Endodermal cell (in vitro differentiated cells): ENCODE results near the gene KIRREL3. TPM values are rescaled to one million over a fixed set of nuclear protein-coding genes. Genes with fewer than 3 reads are reported as not detected.

Experiments
- DNase-seq: peaks from one replicate; pipeline ENCODE4 v3.0.0-alpha.2; 2017
- H3K27ac ChIP-seq: 2 replicates; pipeline ENCODE4 v1.5.1; 2013; ENCODE audit warnings: mild to moderate bottlenecking, low read depth, low read length, moderate library complexity
- H3K27me3 ChIP-seq: 2 replicates; pipeline ENCODE4 v1.6.1; 2013; ENCODE audit warnings: mild to moderate bottlenecking, low read length, moderate library complexity; ENCODE audit not compliant: insufficient read depth, control insufficient read depth, poor library complexity, severe bottlenecking
- H3K36me3 ChIP-seq: 2 replicates; pipeline ENCODE4 v1.7.0; 2013; ENCODE audit warnings: mild to moderate bottlenecking, low read length, moderate library complexity; ENCODE audit not compliant: control insufficient read depth, insufficient read depth
- H3K4me1 ChIP-seq: one replicate; pipeline ENCODE4 v1.7.0; 2013; ENCODE audit warnings: low read length; ENCODE audit not compliant: control insufficient read depth, insufficient read depth
- H3K4me3 ChIP-seq: 2 replicates; pipeline ENCODE4 v1.5.1; 2013; ENCODE audit warnings: mild to moderate bottlenecking, low read length, moderate library complexity
- H3K9ac ChIP-seq: 2 replicates; pipeline ENCODE4 v1.6.1; 2013; ENCODE audit warnings: mild to moderate bottlenecking, low read length, moderate library complexity; ENCODE audit not compliant: poor library complexity, severe bottlenecking; ENCODE audit errors: extremely low read depth
- H3K9me3 ChIP-seq: 2 replicates; pipeline ENCODE4 v1.6.1; 2013; ENCODE audit warnings: mild to moderate bottlenecking, low read length, moderate library complexity; ENCODE audit not compliant: control insufficient read depth
- H3K27ac Mint-ChIP-seq: 2 replicates; pipeline ENCODE4 v1.8.0; 2020; ENCODE audit warnings: mixed read lengths
- H3K27me3 Mint-ChIP-seq: 2 replicates; pipeline ENCODE4 v1.8.0; 2021; ENCODE audit warnings: mild to moderate bottlenecking, mixed read lengths; ENCODE audit not compliant: insufficient read depth
- H3K36me3 Mint-ChIP-seq: 2 replicates; pipeline ENCODE4 v1.8.0; 2020; ENCODE audit warnings: low read depth, mixed read lengths
- H3K4me1 Mint-ChIP-seq: 2 replicates; pipeline ENCODE4 v1.8.0; 2020; ENCODE audit warnings: mixed read lengths
- H3K4me3 Mint-ChIP-seq: 2 replicates; pipeline ENCODE4 v1.8.0; 2020; ENCODE audit warnings: mild to moderate bottlenecking, moderate library complexity, mixed read lengths
- H3K9me3 Mint-ChIP-seq: 2 replicates; pipeline ENCODE4 v1.8.0; 2020; ENCODE audit warnings: mild to moderate bottlenecking, mixed read lengths
- CTCF ChIP-seq: fragments of 200-600 bp; sonication (generic); conservative IDR thresholded peaks from 2 replicates; pipeline ENCODE4 v1.5.0; 2021; ENCODE audit warnings: antibody characterized with exemption, mild to moderate bottlenecking
- WGBS, 2 experiments: methylation state at CpG; one replicate each; pipeline versions ENCODE4 v1.1.5 to v1.1.7; 2013; ENCODE audit warnings: missing lambda C conversion rate in 2 of 2, mixed read lengths in 1 of 2; ENCODE audit not compliant: insufficient coverage in 1 of 2, insufficient read length in 1 of 2; 5-methylcytosine and 5-hydroxymethylcytosine counted together
- total RNA-seq, 2 donors: library from RNA; stranded (reverse); fragmentation: NEBNext Ultra II Directional in 1 of 2; extraction: Animal tissue kit (Norgen Biotek cat#: 25700) in 1 of 2; gene quantifications; 2 replicates in 1 of 2; 3 replicates in 1 of 2; pipeline ENCODE4 v1.2.1, GENCODE V29; 2021

KIRREL3 gene
- total RNA-seq, 2 donors from 2014 or later, result 1.1 to 1.4 TPM

GRCh38 chr11:126833065-126833464 lies 167.5 kb downstream of the KIRREL3 start:
- Histone ChIP-seq H3K36me3 (no peaks in the 10 kb centered on the region), H3K9me3 (no peaks in the 10 kb centered on the region), H3K4me3 (no peak overlapping the region), H3K27me3 (peaks cover 4% of the 10 kb centered on the region), H3K9ac (no peak overlapping the region), H3K4me1 (no peaks in the 10 kb centered on the region), H3K27ac (no peak overlapping the region)
- 93 to 100% methylated on average over 1 of the region's 1 CpG for WGBS, 2 experiments
- no peak overlapping the region for H3K4me3 Mint-ChIP-seq
- DNase-seq, result no peak
- H3K9me3 Mint-ChIP-seq, result peaks cover 5% of the 10 kb centered on the region
- TF ChIP-seq CTCF, result no peak
- no peaks in the 10 kb centered on the region for H3K36me3 Mint-ChIP-seq
- no peak overlapping the region for H3K27ac Mint-ChIP-seq
- H3K4me1 Mint-ChIP-seq, result no peaks in the 10 kb centered on the region
- H3K27me3 Mint-ChIP-seq, result peaks cover 1% of the 10 kb centered on the region

GRCh38 chr11:126832387-126832786 lies 168.2 kb downstream of the KIRREL3 start:
- Mint-ChIP-seq H3K4me3 (no peak overlapping the region), H3K27me3 (peaks cover 1% of the 10 kb centered on the region), H3K9me3 (peaks cover 5% of the 10 kb centered on the region), H3K27ac (no peak overlapping the region), H3K36me3 (no peaks in the 10 kb centered on the region), H3K4me1 (no peaks in the 10 kb centered on the region)
- DNase-seq, result no peak
- Histone ChIP-seq H3K36me3 (no peaks in the 10 kb centered on the region), H3K27ac (no peak overlapping the region), H3K4me3 (no peak overlapping the region), H3K27me3 (peaks cover 4% of the 10 kb centered on the region), H3K9ac (no peak overlapping the region), H3K4me1 (no peaks in the 10 kb centered on the region), H3K9me3 (no peaks in the 10 kb centered on the region)
- 94 to 96% methylated on average over 4 to 6 of the region's 6 CpGs for WGBS, 2 experiments
- no peak for TF ChIP-seq CTCF

- Histone ChIP-seq H3K9me3 (no peaks in the 10 kb centered on the region), H3K36me3 (no peaks in the 10 kb centered on the region), H3K4me1 (no peaks in the 10 kb centered on the region), H3K27me3 (peaks cover 4% of the 10 kb centered on the region), H3K9ac (no peak overlapping the region), H3K4me3 (no peak overlapping the region), H3K27ac (no peak overlapping the region)
- no peaks in the 10 kb centered on the region for H3K4me1 Mint-ChIP-seq
- no peak for TF ChIP-seq CTCF
- no peaks in the 10 kb centered on the region for H3K9me3 Mint-ChIP-seq
- WGBS, 2 experiments, result 75 to 80% methylated on average over 6 to 7 of the region's 7 CpGs
- no peak for DNase-seq
- no peaks in the 10 kb centered on the region for H3K36me3 Mint-ChIP-seq
- H3K4me3 Mint-ChIP-seq, result no peak overlapping the region
- H3K27ac Mint-ChIP-seq, result no peak overlapping the region
- peaks cover 1% of the 10 kb centered on the region for H3K27me3 Mint-ChIP-seq
These were observed 170.3 kb downstream of the KIRREL3 start for GRCh38 chr11:126830216-126830806.
